SK-N-MC (cell line): ENCODE measurements around the gene FUS.
"Not testable (repeated sequence)": the region's sequence is repeated elsewhere in the genome, so short reads cannot be mapped to it uniquely, and the experiment has no call there.

Source experiments
- DNase-seq: peaks from one replicate; pipeline ENCODE4 v3.0.0-alpha.2; 2011; ENCODE audit warnings: low read depth, low spot score
- H3K27ac ChIP-seq: fragments of 200-600 bp; sonication (generic); 2 replicates; pipeline ENCODE4 v1.5.1; 2016; ENCODE audit warnings: mixed run types
- H3K36me3 ChIP-seq: fragments of 200-600 bp; sonication (generic); 2 replicates; pipeline ENCODE4 v1.6.1; 2017; ENCODE audit warnings: antibody characterized with exemption, low read length, mixed read lengths; ENCODE audit not compliant: insufficient read depth
- H3K4me3 ChIP-seq: fragments of 200-600 bp; sonication (generic); 2 replicates; pipeline ENCODE4 v1.5.1; 2016
- H3K9ac ChIP-seq: fragments of 200-600 bp; sonication (generic); 2 replicates; pipeline ENCODE4 v1.8.0; 2017; ENCODE audit warnings: mixed run types, mixed read lengths; ENCODE audit not compliant: insufficient read length
- H3K9me3 ChIP-seq: fragments of 200-600 bp; sonication (generic); 2 replicates; pipeline ENCODE4 v1.6.1; 2017; ENCODE audit warnings: low read depth, mild to moderate bottlenecking, antibody characterized with exemption, low read length, moderate library complexity, mixed read lengths
- EZH2 ChIP-seq: fragments of 200-600 bp; sonication (generic); IDR thresholded peaks from one replicate; pipeline ENCODE4 v1.6.1; 2017; ENCODE audit warnings: antibody characterized with exemption
- FOXP2 ChIP-seq: optimal IDR thresholded peaks from 2 replicates; pipeline ENCODE3; 2011; ENCODE audit warnings: mild to moderate bottlenecking, moderate library complexity; ENCODE audit not compliant: insufficient read depth; ENCODE audit errors: extremely low read length, control extremely low read depth
- POLR2AphosphoS5 ChIP-seq: IDR thresholded peaks from 2 replicates; pipeline ENCODE4 v1.6.1; 2012; ENCODE audit warnings: mild to moderate bottlenecking, low read depth, low read length, borderline replicate concordance

The FUS gene

DNA sequence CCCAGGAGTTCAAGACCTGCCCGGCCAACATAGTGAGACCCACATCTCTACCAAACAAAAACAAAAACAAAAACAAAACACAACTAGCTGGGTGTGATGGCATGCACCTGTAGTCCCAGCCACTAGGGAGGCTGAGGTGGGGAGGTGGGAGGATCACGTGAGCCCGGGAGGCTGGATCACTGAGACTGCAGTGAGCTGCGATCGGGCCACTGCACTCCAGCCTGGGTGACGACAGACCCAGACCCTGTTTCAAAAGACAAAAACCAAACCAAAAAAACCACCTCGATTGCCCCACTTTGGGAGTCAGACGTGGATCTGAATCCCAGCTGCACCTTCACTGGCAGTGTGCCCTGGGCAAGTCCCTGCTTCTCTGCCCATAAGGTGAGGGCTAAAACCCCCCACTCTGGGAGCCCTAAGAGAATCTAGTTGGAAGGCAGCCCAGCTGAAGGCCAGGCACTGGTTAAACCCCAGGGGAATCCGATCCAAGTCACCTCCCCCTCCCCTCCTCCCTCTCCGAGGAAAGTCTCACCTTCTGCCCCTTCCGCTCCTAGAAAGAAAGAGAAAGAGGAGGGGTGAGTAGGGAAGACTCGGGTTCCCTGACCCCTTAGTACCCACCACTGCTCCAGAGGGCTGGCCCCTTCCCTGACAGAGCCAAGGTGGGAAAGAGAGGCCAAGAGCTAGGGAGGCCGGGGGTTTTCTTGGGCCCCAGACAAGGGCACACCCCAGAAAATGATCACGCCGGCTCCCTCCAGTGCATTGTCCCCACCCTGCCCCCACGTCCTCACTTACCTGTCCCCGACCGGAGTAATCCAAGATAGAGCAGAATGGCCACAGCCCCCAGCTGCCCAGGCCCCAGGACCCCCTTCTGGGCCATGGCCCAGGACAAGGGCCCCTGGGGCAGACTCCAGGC is 45.1 kb upstream of the FUS start:
- no peak overlapping the region for H3K9ac ChIP-seq
- no peaks in the 10 kb centered on the region for H3K36me3 ChIP-seq
- H3K4me3 ChIP-seq: no peak overlapping the region
- DNase-seq: no peak
- H3K9me3 ChIP-seq: no peaks in the 10 kb centered on the region
- no peak overlapping the region for H3K27ac ChIP-seq
- TF ChIP-seq POLR2AphosphoS5: no peak
- TF ChIP-seq FOXP2: no peak
- no peak for TF ChIP-seq EZH2

DNA sequence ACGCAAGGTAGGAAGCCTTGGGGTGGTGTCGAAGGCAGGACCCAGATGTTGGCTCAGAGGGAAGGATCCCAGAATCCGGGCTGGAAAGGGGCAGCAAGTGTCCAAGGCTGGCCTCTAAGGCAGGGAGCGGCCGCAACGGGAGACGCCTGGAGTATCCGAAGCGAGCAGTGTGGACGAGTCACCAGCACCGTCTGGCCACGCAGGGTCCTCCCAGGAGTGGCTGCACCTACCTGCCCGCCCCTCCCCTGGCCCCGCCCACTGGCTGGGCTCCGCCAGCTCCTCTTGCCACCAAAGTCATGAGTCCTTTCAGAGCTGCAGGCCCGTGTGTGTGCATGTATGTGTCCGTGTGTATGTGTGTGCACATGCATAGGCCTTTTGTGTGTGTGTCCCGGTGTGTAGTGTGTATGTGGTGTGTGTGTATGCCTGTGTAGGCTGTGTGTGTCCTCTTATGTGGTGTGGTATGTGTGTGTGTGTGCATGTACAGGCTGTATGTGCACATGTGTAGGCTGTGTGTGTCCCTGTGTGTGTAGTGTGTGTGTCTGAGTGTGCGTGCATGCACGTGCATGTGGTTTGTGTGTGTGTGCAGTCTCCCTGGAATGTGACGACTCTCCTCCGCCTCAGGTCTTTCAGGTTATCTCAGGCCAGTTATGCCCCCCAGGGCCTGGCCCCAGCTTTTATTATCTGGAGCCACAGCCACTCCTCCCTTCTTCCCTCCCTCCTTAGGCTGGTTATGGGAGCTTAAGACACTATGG is 44.2 kb upstream of the FUS start, which contains the start of gene PRSS8:
Gene PRSS8, minus strand, starts transcription at position 193 of the 752 bp plus-strand sequence. CDS start 229 bp downstream, outside the sequence.
- Histone ChIP-seq H3K36me3 (no peaks in the 10 kb centered on the region), H3K4me3 (no peak within 1 kb of the TSS), H3K9ac (no peak within 1 kb of the TSS), H3K27ac (no peak within 1 kb of the TSS), H3K9me3 (no peaks in the 10 kb centered on the region)
- TF ChIP-seq POLR2AphosphoS5 (no peak), EZH2 (no peak), FOXP2 (no peak)
- DNase-seq: no peak

DNA sequence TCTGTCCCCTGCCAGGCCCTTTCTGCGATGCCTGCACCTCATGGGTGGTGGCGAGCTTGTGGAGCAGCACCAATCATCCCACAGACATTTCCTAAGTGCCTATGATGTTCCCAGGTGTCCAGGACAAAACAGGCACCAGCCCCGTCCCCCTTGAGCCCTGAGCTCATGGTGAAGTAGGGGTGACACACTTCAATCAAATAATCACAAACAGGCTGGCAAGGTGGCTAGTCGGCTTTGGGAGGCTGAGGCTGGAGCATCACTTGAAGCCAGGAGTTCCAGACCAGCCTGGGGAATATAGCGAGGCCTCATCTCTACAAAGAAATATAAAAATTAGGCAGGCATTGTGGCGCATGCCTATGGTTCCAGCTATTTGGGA is 43.7 kb upstream of the FUS start:
- Histone ChIP-seq H3K9me3 (no peaks in the 10 kb centered on the region), H3K9ac (no peak overlapping the region), H3K27ac (no peak overlapping the region), H3K4me3 (no peak overlapping the region), H3K36me3 (no peaks in the 10 kb centered on the region)
- TF ChIP-seq POLR2AphosphoS5 (no peak), FOXP2 (no peak), EZH2 (no peak)
- no peak for DNase-seq

GRCh38 chr16:31136822-31137499 is 43.0 kb upstream of the FUS start:
- not testable (repeated sequence) for DNase-seq

DNA sequence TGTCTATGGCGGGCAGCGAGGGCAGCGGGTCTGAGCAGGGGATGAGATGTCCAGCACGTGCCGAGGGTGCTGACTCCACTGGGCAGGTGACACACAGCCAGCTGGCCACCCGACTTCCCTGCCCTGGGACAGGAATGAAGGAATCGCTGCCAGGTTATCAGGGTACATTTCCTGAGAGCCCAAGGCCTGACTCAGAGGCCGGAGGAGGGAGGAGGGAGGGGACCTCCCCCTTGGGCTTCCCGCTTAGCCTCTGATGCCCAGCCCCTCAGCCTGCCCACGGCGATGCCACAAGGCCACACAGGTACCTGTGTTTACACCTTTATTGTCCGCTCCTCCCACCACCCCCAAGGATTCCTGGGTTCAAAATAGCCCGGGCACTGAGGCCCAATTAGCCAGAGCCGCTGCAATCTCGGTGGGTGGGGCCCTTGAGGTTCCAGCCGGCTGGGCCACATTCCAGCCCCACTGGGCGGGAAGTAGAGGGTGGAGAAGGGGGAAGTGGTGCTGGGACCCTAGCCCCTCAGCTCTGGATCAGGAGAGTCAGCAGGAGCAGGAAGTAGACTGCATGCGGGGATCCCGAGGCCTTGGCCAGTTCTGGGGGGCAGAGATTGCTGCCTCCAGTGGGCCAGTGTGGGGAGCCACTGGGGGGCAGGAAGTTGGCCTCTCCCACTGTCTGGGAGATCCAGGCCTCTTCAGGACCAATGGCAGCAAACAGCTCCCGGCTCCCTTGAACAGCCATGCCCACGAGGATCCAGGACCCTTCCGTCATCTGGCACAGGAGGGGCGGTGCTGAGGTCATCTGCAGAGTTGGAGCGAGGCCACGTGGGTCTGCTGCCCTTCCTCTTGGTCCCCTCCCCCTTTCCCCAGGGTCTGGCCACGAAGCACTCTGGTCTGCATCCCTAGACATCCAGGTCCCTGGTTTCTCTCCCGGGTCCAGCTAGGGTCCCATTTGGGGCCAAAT is 41.0 kb upstream of the FUS start:
- no peak overlapping the region for H3K27ac ChIP-seq
- TF ChIP-seq EZH2 (no peak), POLR2AphosphoS5 (no peak), FOXP2 (no peak)
- no peak for DNase-seq
- no peaks in the 10 kb centered on the region for H3K36me3 ChIP-seq
- H3K9me3 ChIP-seq: no peaks in the 10 kb centered on the region
- H3K4me3 ChIP-seq: no peak overlapping the region
- no peak overlapping the region for H3K9ac ChIP-seq

More at GRCh38 chr16:31136822-31137499, 43.0 kb upstream of the FUS start:
- H3K4me3 ChIP-seq, H3K36me3 ChIP-seq, H3K27ac ChIP-seq, H3K9me3 ChIP-seq, H3K9ac ChIP-seq: not testable (repeated sequence)

DNA sequence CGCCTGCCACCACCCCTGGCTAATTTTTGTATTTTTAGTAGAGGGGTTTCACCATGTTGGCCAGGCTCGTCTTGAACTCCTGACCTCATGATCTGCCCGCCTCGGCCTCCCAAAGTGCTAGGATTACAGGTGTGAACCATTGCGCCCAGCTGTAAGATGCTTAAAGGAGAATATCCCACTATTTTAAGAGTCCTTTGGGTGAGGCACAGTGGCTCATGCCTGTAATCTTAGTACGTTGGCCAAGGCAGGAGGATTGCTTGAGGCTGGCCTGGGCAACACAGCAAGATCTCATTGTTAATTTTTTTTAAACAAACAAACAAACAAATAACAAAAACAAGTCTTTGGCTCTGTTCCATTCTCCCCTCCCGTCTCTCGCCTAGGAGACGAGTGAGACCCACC is 38.9 kb upstream of the FUS start:
- not testable (repeated sequence) for DNase-seq, H3K36me3 ChIP-seq, H3K9me3 ChIP-seq
- Histone ChIP-seq H3K27ac (peak overlapping the region; percentile 85; the same call in 1 of the 2 replicates), H3K9ac (peak overlapping the region; percentile 75), H3K4me3 (peak overlapping the region; percentile 80)

DNA sequence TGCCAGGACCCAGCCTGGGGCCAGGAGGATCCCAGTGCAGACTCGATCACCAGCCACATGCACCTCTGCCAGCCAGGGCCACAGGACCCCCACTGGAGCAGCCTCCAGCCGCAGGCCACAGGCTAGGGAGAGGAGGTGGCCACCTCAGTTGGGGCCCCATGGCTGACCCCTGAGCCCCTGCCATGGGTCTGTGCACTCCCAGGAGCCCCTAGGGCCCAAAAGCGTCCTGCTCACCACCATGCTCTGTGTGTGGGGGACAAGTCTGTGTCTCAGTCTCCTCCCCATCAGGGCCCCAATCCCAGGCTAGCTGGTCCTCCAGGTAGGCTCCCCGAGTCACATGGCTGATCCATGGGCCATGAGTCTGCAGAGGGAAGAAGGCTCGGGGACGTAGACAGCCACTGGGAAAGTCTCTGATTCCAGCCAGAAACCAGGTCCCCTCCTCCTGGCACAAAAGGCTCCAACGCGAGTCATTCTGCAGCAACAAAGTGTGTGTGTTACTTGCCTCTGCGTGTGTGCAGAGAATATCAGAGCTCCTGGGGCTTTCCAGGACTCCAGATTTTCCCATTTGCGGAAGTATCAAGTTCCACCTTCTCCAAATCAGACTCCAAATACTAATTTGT is 38.3 kb upstream of the FUS start:
- Histone ChIP-seq H3K27ac (peak overlapping the region; percentile 85), H3K9ac (peak overlapping the region; percentile 75), H3K9me3 (no peaks in the 10 kb centered on the region), H3K36me3 (no peaks in the 10 kb centered on the region), H3K4me3 (peak overlapping the region; percentile 80)
- no peak for DNase-seq
- TF ChIP-seq POLR2AphosphoS5: no peak
- TF ChIP-seq EZH2: no peak
- no peak for TF ChIP-seq FOXP2
